Measurements from ENCODE around the gene EOLA1.
"Not testable (repeated sequence)": the region's sequence is repeated elsewhere in the genome, so short reads cannot be mapped to it uniquely, and the experiment has no call there.

DNA sequence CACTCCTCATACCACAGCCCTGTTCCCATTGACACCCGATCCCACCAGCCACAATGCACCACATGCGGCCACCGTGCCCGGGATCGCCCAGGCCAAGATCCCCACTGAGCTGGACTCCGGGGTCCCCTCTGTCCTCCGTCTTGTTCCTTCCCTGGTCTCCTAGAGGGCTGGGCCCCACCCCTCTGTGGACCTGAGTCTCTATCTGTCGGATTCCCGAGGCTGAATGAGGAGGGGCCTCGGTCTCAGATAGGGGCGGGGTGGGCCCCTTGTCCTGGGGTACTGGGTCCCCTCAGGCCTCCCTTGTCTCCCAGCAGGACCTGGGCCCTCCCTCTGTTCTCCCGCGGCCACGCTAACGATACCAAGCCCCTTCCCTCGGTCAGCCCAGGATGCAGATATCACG is 44.8 kb downstream of the EOLA1 start:
- TF ChIP-seq, protein P1, sequence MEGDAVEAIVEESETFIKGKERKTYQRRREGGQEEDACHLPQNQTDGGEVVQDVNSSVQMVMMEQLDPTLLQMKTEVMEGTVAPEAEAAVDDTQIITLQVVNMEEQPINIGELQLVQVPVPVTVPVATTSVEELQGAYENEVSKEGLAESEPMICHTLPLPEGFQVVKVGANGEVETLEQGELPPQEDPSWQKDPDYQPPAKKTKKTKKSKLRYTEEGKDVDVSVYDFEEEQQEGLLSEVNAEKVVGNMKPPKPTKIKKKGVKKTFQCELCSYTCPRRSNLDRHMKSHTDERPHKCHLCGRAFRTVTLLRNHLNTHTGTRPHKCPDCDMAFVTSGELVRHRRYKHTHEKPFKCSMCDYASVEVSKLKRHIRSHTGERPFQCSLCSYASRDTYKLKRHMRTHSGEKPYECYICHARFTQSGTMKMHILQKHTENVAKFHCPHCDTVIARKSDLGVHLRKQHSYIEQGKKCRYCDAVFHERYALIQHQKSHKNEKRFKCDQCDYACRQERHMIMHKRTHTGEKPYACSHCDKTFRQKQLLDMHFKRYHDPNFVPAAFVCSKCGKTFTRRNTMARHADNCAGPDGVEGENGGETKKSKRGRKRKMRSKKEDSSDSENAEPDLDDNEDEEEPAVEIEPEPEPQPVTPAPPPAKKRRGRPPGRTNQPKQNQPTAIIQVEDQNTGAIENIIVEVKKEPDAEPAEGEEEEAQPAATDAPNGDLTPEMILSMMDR (IDR thresholded peaks at IDR 0.05) = not testable (repeated sequence)
- not testable (repeated sequence) for TF ChIP-seq POLR2A (IDR thresholded peaks at IDR 0.05)
